Left ventricle myocardium inferior (tissue), 1 donor: ENCODE data around the gene ANKRD34A. TPM values are rescaled to one million over a fixed set of nuclear protein-coding genes. Genes with fewer than 3 reads are reported as not detected.

Source experiments
- DNase-seq: peaks from one replicate; pipeline ENCODE4 v3.0.0-alpha.2; 2020
- H3K27ac ChIP-seq: fragments of 200-600 bp; replicated peaks from 2 replicates; pipeline ENCODE4 v1.8.0; 2021
- H3K27me3 ChIP-seq: fragments of 200-600 bp; 2 replicates; pipeline ENCODE4 v1.8.0; 2021; ENCODE audit warnings: low read depth
- H3K36me3 ChIP-seq: fragments of 200-600 bp; 2 replicates; pipeline ENCODE4 v1.8.0; 2021
- H3K4me1 ChIP-seq: fragments of 200-600 bp; 2 replicates; pipeline ENCODE4 v1.8.0; 2021
- H3K4me3 ChIP-seq: fragments of 200-600 bp; 2 replicates; pipeline ENCODE4 v1.8.0; 2021; ENCODE audit warnings: mild to moderate bottlenecking, moderate library complexity
- H3K9me3 ChIP-seq: fragments of 200-600 bp; replicated peaks from 2 replicates; pipeline ENCODE4 v1.8.0; 2021
- CTCF ChIP-seq: fragments of 200-600 bp; IDR thresholded peaks from 2 replicates; pipeline ENCODE4 v1.8.0; 2021; ENCODE audit warnings: antibody characterized with exemption, mild to moderate bottlenecking, borderline replicate concordance
- intact Hi-C: fragments of 100-400 bp; cut with micrococcal nuclease; formaldehyde crosslinking; loops from one replicate; pipeline ENCODE4 v1.11.0; 2022
- total RNA-seq: library from RNA; stranded (reverse); fragmentation: NEBNext Ultra II Directional; extraction: Animal tissue kit (Norgen Biotek cat#: 25700); gene quantifications from one replicate; pipeline ENCODE4 v1.2.1, GENCODE V29; 2021
- donor health status: DM: no; HTN: yes; CAD: no; lungs with severe emphysema.

ANKRD34A gene
- total RNA-seq, 1 donor from 2014 or later: 0.66 TPM

- peaks cover 55% of the 10 kb centered on the region for H3K36me3 ChIP-seq
- no peak for DNase-seq
- H3K27ac ChIP-seq: no peak overlapping the region
- peaks cover 36% of the 10 kb centered on the region for H3K4me1 ChIP-seq
- H3K27me3 ChIP-seq: no peaks in the 10 kb centered on the region
- H3K9me3 ChIP-seq: no peaks in the 10 kb centered on the region
- no peak for TF ChIP-seq CTCF
- H3K4me3 ChIP-seq: no peak overlapping the region
- intact Hi-C loops: no loop called here
These were observed 17.8 kb downstream of the ANKRD34A start for GRCh38 chr1:145946477-145946986.

GRCh38 chr1:145944532-145944931 lies 19.8 kb downstream of the ANKRD34A start:
- intact Hi-C loops: no loop called here
- H3K27ac ChIP-seq: no peak overlapping the region
- TF ChIP-seq CTCF: no peak
- H3K36me3 ChIP-seq: peaks cover 67% of the 10 kb centered on the region
- H3K4me1 ChIP-seq: peaks cover 16% of the 10 kb centered on the region
- H3K27me3 ChIP-seq: no peaks in the 10 kb centered on the region
- H3K4me3 ChIP-seq: no peak overlapping the region
- DNase-seq: no peak
- H3K9me3 ChIP-seq: no peaks in the 10 kb centered on the region

GRCh38 chr1:145942871-145943270 lies 21.5 kb downstream of the ANKRD34A start:
- Histone ChIP-seq H3K4me3 (no peak overlapping the region), H3K27ac (no peak overlapping the region), H3K4me1 (no peaks in the 10 kb centered on the region), H3K36me3 (peaks cover 74% of the 10 kb centered on the region), H3K27me3 (no peaks in the 10 kb centered on the region), H3K9me3 (no peaks in the 10 kb centered on the region)
- no peak for TF ChIP-seq CTCF
- DNase-seq: no peak
- intact Hi-C loops: no loop called here

GRCh38 chr1:145942405-145942804 lies 22.0 kb downstream of the ANKRD34A start:
- H3K36me3 ChIP-seq: peaks cover 76% of the 10 kb centered on the region
- no peaks in the 10 kb centered on the region for H3K27me3 ChIP-seq
- H3K4me1 ChIP-seq: no peaks in the 10 kb centered on the region
- no peaks in the 10 kb centered on the region for H3K9me3 ChIP-seq
- no peak for TF ChIP-seq CTCF
- H3K27ac ChIP-seq: no peak overlapping the region
- H3K4me3 ChIP-seq: no peak overlapping the region
- DNase-seq: no peak
- intact Hi-C loops: no loop called here

GRCh38 chr1:145937436-145937835 lies 26.9 kb downstream of the ANKRD34A start:
- peaks cover 86% of the 10 kb centered on the region for H3K36me3 ChIP-seq
- H3K27me3 ChIP-seq: no peaks in the 10 kb centered on the region
- TF ChIP-seq CTCF: no peak
- H3K4me3 ChIP-seq: no peak overlapping the region
- H3K9me3 ChIP-seq: no peaks in the 10 kb centered on the region
- no peaks in the 10 kb centered on the region for H3K4me1 ChIP-seq
- H3K27ac ChIP-seq: no peak overlapping the region
- intact Hi-C loops: no loop called here
- DNase-seq: no peak

- no peaks in the 10 kb centered on the region for H3K9me3 ChIP-seq
- no peak for DNase-seq
- H3K27ac ChIP-seq: no peak overlapping the region
- H3K4me1 ChIP-seq: no peaks in the 10 kb centered on the region
- H3K27me3 ChIP-seq: no peaks in the 10 kb centered on the region
- intact Hi-C loops: no loop called here
- H3K4me3 ChIP-seq: no peak overlapping the region
- TF ChIP-seq CTCF: no peak
- H3K36me3 ChIP-seq: peaks cover 86% of the 10 kb centered on the region
These were observed 28.1 kb downstream of the ANKRD34A start for GRCh38 chr1:145936247-145936646.
